ENCODE data around the gene MCM6.
"Not testable (repeated sequence)": the region's sequence is repeated elsewhere in the genome, so short reads cannot be mapped to it uniquely, and the experiment has no call there.

Gene MCM6

GRCh38 chr2:135876066-135876711, at the start of gene MCM6:
Gene MCM6 (minus strand): TSS chr2:135876443. CDS start chr2:135876365, 78 bp downstream.
- peak; percentile 93 to 97 for DNase-seq (ENCODE audit: low read depth in 2 of 2)

DNA sequence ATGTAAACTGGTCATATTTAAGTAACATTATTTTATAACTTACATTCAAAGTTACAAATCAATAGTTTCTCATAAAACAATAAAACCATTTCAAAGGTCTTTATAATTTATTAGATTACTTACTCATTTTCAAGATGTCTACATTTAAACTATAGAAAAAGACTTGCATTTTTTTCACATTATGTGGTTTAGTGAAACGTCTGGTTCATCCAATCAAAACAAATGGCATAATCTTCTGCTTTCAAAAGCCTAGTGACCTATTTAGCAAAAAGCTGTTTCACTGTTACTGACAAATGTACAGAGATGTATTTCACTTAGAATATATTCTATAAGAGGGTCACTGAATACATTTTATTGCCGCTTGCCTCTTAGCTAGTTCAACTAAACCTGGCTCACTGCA, 49.3 kb upstream of the MCM6 start:
- no peak for DNase-seq (ENCODE audit: low read depth in 2 of 2)

DNA sequence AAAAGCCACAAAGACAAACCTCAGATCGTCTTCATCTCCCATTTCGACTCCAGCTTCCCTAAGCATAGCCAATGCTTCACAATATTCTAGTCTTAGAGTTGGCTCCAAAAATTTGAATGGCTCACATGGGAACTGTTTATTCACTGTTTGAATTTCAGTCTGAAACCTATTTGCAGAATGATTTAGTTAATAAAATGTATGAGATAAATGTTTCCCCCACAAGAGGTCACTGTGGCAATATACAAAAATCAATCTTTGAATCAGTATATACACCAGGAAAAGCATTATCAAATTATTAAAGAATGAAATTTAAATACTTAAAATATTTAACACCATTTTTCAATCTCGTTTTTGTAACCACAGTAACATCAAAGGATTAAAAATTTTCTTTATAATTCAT, 40.0 kb upstream of the MCM6 start:
- no peak for DNase-seq (ENCODE audit: low read depth in 2 of 2)

DNA sequence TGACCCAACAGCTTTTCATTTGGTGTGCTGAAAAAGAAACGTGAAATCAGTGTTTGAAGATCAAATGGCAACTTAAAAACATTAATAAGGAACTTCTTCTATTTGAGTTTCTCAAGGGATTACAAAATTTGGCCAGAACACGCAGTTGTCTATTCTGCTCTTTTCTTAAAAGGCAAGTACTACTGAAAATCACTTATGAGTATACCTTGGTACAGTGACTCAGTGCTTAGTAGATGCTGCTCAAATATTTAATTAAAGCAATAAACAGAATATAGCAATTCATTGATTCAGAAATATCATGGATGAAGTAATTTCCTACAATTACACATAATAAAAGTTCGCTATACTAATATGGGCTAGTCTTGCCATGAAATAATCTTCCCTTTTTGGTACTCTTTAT, 38.2 kb upstream of the MCM6 start:
- no peak for DNase-seq (ENCODE audit: low read depth in 2 of 2)

GRCh38 chr2:135913727-135914365, 37.6 kb upstream of the MCM6 start:
- DNase-seq (ENCODE audit: low read depth in 2 of 2) = peak; percentile 5 to 8

DNA sequence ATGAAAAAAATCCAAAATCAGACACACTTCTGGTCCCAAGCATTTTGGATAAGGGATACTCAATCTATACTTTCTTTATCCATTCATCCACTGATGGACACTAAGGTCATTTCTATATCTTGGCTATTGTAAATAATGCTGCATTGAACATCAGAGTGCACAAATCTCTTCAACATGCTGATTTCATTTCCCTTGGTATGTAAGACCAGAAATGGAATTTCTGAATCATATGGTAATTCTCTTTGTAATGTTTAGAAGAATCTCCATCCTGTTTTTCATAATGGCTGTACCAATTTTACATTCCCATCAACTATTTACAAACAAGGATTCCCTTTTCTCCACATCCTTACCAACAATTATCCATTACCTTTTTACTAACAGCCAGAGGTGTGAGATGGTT, 33.7 kb upstream of the MCM6 start:
- DNase-seq (ENCODE audit: low read depth in 2 of 2) = no peak

GRCh38 chr2:135905679-135906078, 29.4 kb upstream of the MCM6 start:
- no peak for DNase-seq (ENCODE audit: low read depth in 2 of 2)

DNA sequence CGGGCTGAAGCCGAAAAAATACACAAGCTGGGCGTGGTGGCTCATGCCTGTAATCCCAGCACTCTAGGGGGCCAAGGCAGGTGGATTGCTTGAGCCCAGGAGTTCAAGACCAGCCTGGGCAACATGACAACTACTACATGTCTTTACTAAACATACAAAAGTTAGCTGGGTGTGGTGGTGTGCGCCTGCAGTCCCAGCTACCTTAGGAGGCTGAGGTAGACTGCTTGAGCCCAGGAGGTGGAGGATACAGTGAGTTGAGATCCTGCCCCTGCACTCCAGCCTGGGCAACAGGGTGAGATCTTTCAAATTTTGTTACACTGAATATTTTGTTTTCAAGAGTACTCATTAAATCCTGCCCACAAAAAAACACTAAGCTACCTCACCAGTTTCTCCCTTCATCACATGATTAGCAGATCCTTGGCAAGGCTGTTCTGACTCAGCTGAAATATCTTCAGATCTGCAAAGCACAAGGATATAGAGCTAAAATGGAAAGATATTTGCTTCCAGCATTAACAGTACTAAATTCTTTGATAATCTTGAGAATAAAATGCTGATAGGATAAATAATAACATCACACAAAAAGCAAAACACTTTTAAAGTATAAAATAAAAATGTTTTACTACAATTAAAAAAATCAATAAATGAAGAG, 28.2 kb upstream of the MCM6 start:
- no peak for DNase-seq (ENCODE audit: low read depth in 2 of 2)

- no peak for DNase-seq (ENCODE audit: low read depth in 2 of 2)
These were observed 27.4 kb upstream of the MCM6 start for GRCh38 chr2:135903650-135904049.

- no peak for DNase-seq (ENCODE audit: low read depth in 2 of 2)
These were observed 23.3 kb upstream of the MCM6 start for GRCh38 chr2:135899567-135899966.

GRCh38 chr2:135898234-135898786, 22.1 kb upstream of the MCM6 start:
- no peak for DNase-seq (ENCODE audit: low read depth in 2 of 2)

DNA sequence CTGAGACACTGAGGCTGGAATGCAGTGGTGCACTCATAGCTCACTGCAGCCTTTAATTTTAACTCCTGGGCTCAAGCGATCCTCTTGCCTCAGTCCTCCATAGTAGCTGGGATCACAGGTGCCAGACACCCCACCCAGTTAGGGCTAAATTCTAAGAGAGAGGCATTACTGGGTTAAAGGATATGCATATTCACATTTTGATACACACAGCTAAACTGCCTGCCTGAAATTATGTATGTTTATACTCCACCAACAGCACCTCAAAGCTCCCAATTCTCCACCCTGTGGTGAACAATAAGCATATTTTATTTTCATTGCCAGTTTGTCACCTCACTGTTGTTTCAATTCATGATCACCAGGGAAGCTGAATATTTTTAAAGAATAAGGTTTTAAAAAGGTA, 18.7 kb upstream of the MCM6 start:
- DNase-seq (ENCODE audit: low read depth in 2 of 2) = no peak

GRCh38 chr2:135893374-135893794, 17.1 kb upstream of the MCM6 start:
- no peak for DNase-seq (ENCODE audit: low read depth in 2 of 2)

DNA sequence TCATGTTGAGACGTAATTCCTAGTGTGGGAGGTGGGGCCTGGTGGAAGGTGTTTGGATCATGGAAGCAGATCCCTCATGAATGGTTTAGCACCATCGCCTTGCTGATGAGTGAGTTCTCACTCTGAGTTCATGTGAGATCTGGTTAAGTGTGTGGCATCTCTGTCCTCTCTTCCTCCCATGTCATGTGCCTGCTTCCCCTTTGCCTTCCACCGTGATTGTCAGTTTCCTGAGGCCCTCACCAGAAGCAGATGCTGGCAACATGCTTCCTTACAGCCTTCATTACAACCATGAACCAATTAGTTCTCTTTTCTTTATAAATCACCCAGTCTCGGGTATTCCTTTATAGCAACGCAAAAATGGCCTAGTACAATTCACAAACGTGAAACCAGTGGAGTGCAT, 14.6 kb upstream of the MCM6 start:
- no peak for DNase-seq (ENCODE audit: low read depth in 2 of 2)

DNA sequence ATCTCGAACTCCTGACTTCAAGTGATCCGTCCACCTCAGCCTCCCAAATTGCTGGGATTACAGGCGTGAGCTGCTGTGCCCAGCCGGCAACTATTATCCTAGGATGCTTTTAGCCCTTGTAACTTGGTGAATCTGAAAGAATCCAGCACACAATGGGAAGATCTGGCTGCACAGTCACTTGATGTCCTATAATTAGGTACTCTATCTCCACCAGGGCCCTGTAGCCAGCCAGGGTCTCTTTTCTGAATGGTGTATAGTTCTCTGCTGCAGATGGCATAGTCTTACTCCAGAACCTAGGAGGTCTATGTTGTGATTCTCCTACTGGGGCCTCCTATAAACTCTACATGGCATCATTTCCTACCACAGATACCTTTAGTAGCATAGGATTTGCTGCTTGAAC, 13.9 kb upstream of the MCM6 start:
- no peak for DNase-seq (ENCODE audit: low read depth in 2 of 2)

GRCh38 chr2:135888587-135888986, 12.3 kb upstream of the MCM6 start:
- DNase-seq (ENCODE audit: low read depth in 2 of 2) = not testable (repeated sequence)

- DNase-seq (ENCODE audit: low read depth in 2 of 2) = no peak
These were observed 9.5 kb upstream of the MCM6 start for GRCh38 chr2:135885709-135886108.

- DNase-seq (ENCODE audit: low read depth in 2 of 2) = no peak
These were observed 6.2 kb upstream of the MCM6 start for GRCh38 chr2:135882415-135882814.

- DNase-seq (ENCODE audit: low read depth in 2 of 2) = not testable (repeated sequence)
These were observed 527 bp upstream of the MCM6 start for GRCh38 chr2:135876770-135877169.

- peak; percentile 51 to 58 for DNase-seq (ENCODE audit: low read depth in 2 of 2)
These were observed 665 bp downstream of the MCM6 start for GRCh38 chr2:135875491-135876065.

DNA sequence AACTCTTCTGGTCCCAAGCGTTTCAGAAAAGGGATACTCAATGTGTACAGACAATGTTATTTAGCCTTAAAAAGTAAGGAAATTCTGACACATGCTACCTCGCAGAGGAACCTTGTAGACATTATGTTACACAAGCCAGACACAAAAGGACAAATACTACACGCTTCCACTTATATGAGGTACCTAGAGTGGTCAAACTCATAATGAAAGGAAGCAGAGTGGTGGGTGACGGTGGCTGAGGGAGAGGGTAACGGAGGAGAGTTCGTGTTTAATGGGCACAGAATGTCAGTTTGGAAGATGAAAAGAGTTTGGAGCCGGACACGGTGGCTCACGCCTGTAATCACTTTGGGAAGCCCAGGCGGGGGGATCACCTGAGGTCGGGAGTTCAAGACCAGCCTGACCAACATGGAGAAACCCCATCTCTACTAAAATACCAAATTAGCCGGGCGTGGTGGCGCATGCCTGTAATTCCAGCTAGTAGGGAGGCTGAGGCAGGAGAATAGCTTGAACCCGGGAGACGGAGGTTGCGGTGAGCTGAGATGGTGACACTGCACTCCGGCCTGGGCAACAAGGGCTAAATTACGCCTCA, 1.4 kb downstream of the MCM6 start:
- no peak for DNase-seq (ENCODE audit: low read depth in 2 of 2)

- DNase-seq (ENCODE audit: low read depth in 2 of 2) = no peak
These were observed 5.7 kb downstream of the MCM6 start for GRCh38 chr2:135870571-135870970.
